Measurements from ENCODE around the gene SDHA.
"Not testable (repeated sequence)": the region's sequence is repeated elsewhere in the genome, so short reads cannot be mapped to it uniquely, and the experiment has no call there.

- not testable (repeated sequence) for TF ChIP-seq CTCF (IDR thresholded peaks at IDR 0.05; ENCODE audit: low read depth, low read length); EZH2phosphoT487 (IDR thresholded peaks at IDR 0.05; ENCODE audit: low read depth)
Measured at GRCh38 chr5:271828-272167, 53.7 kb downstream of the SDHA start.

All from OCI-LY3 (cell line).